K562 (cell line): ENCODE data around the gene PLEKHN1. TPM values are rescaled to one million over a fixed set of nuclear protein-coding genes. Genes with fewer than 3 reads are reported as not detected.

Experiments used
- ARID2 ChIP-seq: fragments of 450-650 bp; IDR thresholded peaks from 2 replicates; pipeline ENCODE4 v1.6.1; 2017; ENCODE audit warnings: antibody characterized with exemption, mild to moderate bottlenecking
- ATF7 ChIP-seq: fragments of 450-650 bp; IDR thresholded peaks from 2 replicates; pipeline ENCODE4 v1.7.1; 2014; ENCODE audit warnings: mild to moderate bottlenecking, moderate library complexity
- CCAR2 ChIP-seq: fragments of 200-400 bp; formaldehyde crosslinking; IDR thresholded peaks from 2 replicates; pipeline ENCODE4 v1.6.1; 2017; ENCODE audit warnings: mild to moderate bottlenecking, low read depth, low read length
- CREM ChIP-seq: IDR thresholded peaks from 2 replicates; pipeline ENCODE4 v1.6.1; 2014; ENCODE audit warnings: antibody characterized with exemption, low read depth
- DIDO1 ChIP-seq: fragments of 450-650 bp; IDR thresholded peaks from 2 replicates; pipeline ENCODE4 v1.6.1; 2016; ENCODE audit warnings: low read depth, missing biosample characterization, missing genetic modification characterization
- HNRNPLL ChIP-seq: fragments of 200-400 bp; formaldehyde crosslinking; IDR thresholded peaks from 2 replicates; pipeline ENCODE4 v1.6.1; 2017; ENCODE audit warnings: low read length, low read depth, mild to moderate bottlenecking; ENCODE audit not compliant: poor library complexity, severe bottlenecking
- MBD2 ChIP-seq: sonication (generic); IDR thresholded peaks from 2 replicates; pipeline ENCODE4 v1.6.1; 2016; ENCODE audit warnings: low read depth, borderline replicate concordance
- MIER1 ChIP-seq: fragments of 450-650 bp; IDR thresholded peaks from 2 replicates; pipeline ENCODE4 v1.6.1; 2016; ENCODE audit warnings: antibody characterized with exemption, mild to moderate bottlenecking, low read depth
- RCOR1 ChIP-seq, 2 experiments: IDR thresholded peaks; 2 replicates each; pipeline ENCODE4 v1.6.1; 2012; ENCODE audit warnings: low read depth in 2 of 2, low read length in 2 of 2, borderline replicate concordance in 1 of 2, improper control_type of control experiment in 1 of 2
- SMC3 ChIP-seq: conservative IDR thresholded peaks from 2 replicates; pipeline ENCODE4 v1.6.1; 2011; ENCODE audit warnings: low read depth, low read length, improper control_type of control experiment; ENCODE audit not compliant: insufficient read depth
- STAG1 ChIP-seq: sonication (generic); formaldehyde crosslinking; IDR thresholded peaks from 2 replicates; pipeline ENCODE4 v1.5.0; 2020; ENCODE audit warnings: missing genetic modification reagents, borderline replicate concordance
- STAT5A ChIP-seq: IDR thresholded peaks from 2 replicates; pipeline ENCODE4 v1.6.1; 2012; ENCODE audit warnings: low read length, inconsistent platforms, borderline replicate concordance
- U2AF1 ChIP-seq: fragments of 200-400 bp; formaldehyde crosslinking; optimal IDR thresholded peaks from 2 replicates; pipeline ENCODE3; 2017; ENCODE audit warnings: mild to moderate bottlenecking, low read depth, low read length, moderate library complexity
- ZNF79 ChIP-seq: fragments of 250-450 bp; sonication (Bioruptor Pico); IDR thresholded peaks from 2 replicates; pipeline ENCODE4 v1.4.0; 2020; ENCODE audit warnings: low read depth, mild to moderate bottlenecking, moderate library complexity
- polyA plus RNA-seq, 8 experiments: library from polyadenylated mRNA; depleted of rRNA in 4 of 8; stranded (reverse) in 5 of 8; unstranded in 3 of 8; fragments of >200 nt; fragmentation: Nextera tagmentation in 2 of 8; fragmentation: Illumina TruSeq in 1 of 8; extraction: Ambion mirVana in 2 of 8; extraction: Trizol in 1 of 8; gene quantifications; 2 replicates each; pipeline versions ENCODE4 v1.2.1 to v1.2.3, GENCODE V29; 2011 to 2014; ENCODE audit warnings: inconsistent platforms in 1 of 8, missing spikeins in 1 of 8
- total RNA-seq, 7 experiments: library from RNA; depleted of rRNA in 6 of 7; stranded (reverse); fragments of >200 nt in 6 of 7; fragmentation: Illumina TruSeq in 2 of 7; extraction: Trizol in 2 of 7; gene quantifications; 2 replicates each; pipeline versions ENCODE4 v1.2.1 to v1.2.3, GENCODE V29; 2011 to 2021; ENCODE audit warnings: low replicate concordance in 1 of 7
- TF ChIP-seq, protein P1 (sequence below): fragments of 450-650 bp; IDR thresholded peaks from 2 replicates; pipeline ENCODE4 v1.6.1; 2016; ENCODE audit warnings: mild to moderate bottlenecking
- TF ChIP-seq, protein P2 (sequence below): sonication (generic); formaldehyde crosslinking; IDR thresholded peaks from 2 replicates; pipeline ENCODE4 v1.8.0; 2023; ENCODE audit warnings: mild to moderate bottlenecking, missing genetic modification reagents
- TF ChIP-seq, protein P3 (sequence below): fragments of 450-650 bp; formaldehyde crosslinking; IDR thresholded peaks from 2 replicates; pipeline ENCODE4 v1.4.0; 2020; ENCODE audit warnings: mild to moderate bottlenecking, moderate library complexity
- TF ChIP-seq, protein P4 (sequence below), 3 experiments: fragments of 200-800 bp in 1 of 3; sonication (Bioruptor generic) in 1 of 3; sonication (generic) in 1 of 3; formaldehyde crosslinking in 1 of 3; IDR thresholded peaks; 2 replicates each; pipeline versions ENCODE4 v1.6.1 to v1.8.0; 2016 to 2022; ENCODE audit warnings: mild to moderate bottlenecking in 2 of 3, missing compliant biosample characterization in 2 of 3, missing genetic modification characterization in 2 of 3, missing genetic modification reagents in 1 of 3

PLEKHN1 gene
- total and polyA plus RNA-seq, 9 of the 15 experiments (the other 6 are each of a cell fraction or from before 2014, with no cell fraction given) = 0.07 to 1.5 (median 0.13) TPM; not detected in 2

DNA sequence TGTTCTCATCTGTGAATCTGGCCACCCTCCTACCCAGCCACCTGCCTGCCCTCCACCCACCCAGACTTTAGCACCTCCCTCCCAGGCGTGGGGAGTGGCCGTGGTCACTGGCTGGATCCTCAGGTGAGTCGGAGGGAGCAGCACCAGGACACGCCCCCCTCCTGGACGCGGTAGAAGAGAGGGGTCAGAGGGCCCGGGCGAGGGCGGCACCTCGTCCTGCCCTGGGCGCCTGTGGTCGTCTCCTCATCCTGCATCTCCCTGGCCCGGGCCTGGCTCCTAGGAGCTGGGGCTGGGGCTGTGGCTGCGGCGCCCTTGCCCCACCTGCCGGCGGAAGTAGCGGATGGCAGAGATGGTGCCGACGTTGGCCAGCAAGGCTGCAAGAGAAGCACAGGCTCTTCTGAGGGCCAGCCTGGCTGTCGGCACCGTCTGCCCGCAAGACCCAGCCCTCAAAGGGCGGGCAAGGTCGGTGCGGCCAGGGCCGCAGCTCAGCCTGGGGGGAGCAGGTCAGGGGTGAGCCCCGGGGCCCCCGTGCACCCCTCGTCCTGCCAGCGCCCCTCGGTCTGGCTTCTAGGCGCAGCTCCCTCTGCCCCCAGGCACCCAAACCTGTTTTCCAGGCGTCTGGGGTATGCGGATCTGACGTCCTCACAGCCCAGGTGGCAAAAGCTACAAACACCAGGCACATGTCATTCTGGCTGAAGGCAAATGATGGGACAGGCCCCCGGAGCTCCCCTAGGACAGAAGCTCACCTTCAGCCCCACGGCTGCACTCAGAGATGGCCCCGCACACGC lies 9.8 kb downstream of the PLEKHN1 start (continued):
- TF ChIP-seq, protein P1, sequence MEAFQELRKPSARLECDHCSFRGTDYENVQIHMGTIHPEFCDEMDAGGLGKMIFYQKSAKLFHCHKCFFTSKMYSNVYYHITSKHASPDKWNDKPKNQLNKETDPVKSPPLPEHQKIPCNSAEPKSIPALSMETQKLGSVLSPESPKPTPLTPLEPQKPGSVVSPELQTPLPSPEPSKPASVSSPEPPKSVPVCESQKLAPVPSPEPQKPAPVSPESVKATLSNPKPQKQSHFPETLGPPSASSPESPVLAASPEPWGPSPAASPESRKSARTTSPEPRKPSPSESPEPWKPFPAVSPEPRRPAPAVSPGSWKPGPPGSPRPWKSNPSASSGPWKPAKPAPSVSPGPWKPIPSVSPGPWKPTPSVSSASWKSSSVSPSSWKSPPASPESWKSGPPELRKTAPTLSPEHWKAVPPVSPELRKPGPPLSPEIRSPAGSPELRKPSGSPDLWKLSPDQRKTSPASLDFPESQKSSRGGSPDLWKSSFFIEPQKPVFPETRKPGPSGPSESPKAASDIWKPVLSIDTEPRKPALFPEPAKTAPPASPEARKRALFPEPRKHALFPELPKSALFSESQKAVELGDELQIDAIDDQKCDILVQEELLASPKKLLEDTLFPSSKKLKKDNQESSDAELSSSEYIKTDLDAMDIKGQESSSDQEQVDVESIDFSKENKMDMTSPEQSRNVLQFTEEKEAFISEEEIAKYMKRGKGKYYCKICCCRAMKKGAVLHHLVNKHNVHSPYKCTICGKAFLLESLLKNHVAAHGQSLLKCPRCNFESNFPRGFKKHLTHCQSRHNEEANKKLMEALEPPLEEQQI = no peak
- TF ChIP-seq, protein P2, sequence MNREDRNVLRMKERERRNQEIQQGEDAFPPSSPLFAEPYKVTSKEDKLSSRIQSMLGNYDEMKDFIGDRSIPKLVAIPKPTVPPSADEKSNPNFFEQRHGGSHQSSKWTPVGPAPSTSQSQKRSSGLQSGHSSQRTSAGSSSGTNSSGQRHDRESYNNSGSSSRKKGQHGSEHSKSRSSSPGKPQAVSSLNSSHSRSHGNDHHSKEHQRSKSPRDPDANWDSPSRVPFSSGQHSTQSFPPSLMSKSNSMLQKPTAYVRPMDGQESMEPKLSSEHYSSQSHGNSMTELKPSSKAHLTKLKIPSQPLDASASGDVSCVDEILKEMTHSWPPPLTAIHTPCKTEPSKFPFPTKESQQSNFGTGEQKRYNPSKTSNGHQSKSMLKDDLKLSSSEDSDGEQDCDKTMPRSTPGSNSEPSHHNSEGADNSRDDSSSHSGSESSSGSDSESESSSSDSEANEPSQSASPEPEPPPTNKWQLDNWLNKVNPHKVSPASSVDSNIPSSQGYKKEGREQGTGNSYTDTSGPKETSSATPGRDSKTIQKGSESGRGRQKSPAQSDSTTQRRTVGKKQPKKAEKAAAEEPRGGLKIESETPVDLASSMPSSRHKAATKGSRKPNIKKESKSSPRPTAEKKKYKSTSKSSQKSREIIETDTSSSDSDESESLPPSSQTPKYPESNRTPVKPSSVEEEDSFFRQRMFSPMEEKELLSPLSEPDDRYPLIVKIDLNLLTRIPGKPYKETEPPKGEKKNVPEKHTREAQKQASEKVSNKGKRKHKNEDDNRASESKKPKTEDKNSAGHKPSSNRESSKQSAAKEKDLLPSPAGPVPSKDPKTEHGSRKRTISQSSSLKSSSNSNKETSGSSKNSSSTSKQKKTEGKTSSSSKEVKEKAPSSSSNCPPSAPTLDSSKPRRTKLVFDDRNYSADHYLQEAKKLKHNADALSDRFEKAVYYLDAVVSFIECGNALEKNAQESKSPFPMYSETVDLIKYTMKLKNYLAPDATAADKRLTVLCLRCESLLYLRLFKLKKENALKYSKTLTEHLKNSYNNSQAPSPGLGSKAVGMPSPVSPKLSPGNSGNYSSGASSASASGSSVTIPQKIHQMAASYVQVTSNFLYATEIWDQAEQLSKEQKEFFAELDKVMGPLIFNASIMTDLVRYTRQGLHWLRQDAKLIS (CRISPR knock-in tag) = no peak
- TF ChIP-seq RCOR1 (IDR thresholded peaks at IDR 0.05; ENCODE audit: borderline replicate concordance in 1 of 2, low read depth in 2 of 2, low read length in 2 of 2) (no peak), STAT5A (no peak), ARID2 (no peak), CREM (0 out of 2 replicates have a peak, but pooled peaks have one; percentile 25), ATF7 (0 out of 2 replicates have a peak, but pooled peaks have one; percentile 10), STAG1 (CRISPR knock-in tag) (peak; percentile 63; the same call in 1 of the 2 replicates), ZNF79 (CRISPR knock-in tag) (no peak), MBD2 (no peak), SMC3 (peak; percentile 71), HNRNPLL (no peak), U2AF1 (no peak), MIER1 (no peak), DIDO1 (tag) (no peak), CCAR2 (no peak)
- TF ChIP-seq, protein P3, sequence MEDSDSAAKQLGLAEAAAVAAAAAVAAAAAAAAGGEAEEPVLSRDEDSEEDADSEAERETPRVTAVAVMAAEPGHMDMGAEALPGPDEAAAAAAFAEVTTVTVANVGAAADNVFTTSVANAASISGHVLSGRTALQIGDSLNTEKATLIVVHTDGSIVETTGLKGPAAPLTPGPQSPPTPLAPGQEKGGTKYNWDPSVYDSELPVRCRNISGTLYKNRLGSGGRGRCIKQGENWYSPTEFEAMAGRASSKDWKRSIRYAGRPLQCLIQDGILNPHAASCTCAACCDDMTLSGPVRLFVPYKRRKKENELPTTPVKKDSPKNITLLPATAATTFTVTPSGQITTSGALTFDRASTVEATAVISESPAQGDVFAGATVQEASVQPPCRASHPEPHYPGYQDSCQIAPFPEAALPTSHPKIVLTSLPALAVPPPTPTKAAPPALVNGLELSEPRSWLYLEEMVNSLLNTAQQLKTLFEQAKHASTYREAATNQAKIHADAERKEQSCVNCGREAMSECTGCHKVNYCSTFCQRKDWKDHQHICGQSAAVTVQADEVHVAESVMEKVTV (CRISPR knock-in tag) = peak; percentile 57; the same call in 1 of the 2 replicates
- TF ChIP-seq, protein P4, sequence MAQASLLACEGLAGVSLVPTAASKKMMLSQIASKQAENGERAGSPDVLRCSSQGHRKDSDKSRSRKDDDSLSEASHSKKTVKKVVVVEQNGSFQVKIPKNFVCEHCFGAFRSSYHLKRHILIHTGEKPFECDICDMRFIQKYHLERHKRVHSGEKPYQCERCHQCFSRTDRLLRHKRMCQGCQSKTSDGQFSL (CRISPR knock-in tag; IDR thresholded peaks at IDR 0.05) = peak; percentile 73; the same call in 1 of the 2 replicates
- TF ChIP-seq, protein P4 (tag; IDR thresholded peaks at IDR 0.05) = no peak
